ENCODE measurements around the gene PRKN.

DNA sequence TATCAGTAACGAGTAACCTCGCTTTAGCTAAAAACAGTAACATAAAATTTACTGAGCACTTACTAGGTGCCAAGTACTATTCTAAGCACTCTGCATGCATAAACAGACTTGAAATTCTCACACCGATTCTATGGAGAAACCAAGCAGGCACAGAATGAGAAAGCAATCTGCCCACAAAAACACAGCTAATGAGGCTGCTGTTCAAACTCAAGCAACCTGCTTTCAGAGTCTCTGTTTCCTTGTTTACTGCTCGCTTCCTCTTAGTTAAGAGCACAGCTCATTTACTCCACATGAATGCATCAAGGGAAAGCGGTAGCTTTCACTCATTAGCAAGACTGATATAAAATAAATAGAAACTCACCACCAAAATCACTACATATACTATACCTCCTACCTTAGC, 37.4 kb downstream of the PRKN start:
- TF ChIP-seq EZH2 (IDR thresholded peaks at IDR 0.05; ENCODE audit: low read depth), result no peak
- TF ChIP-seq, protein P1, sequence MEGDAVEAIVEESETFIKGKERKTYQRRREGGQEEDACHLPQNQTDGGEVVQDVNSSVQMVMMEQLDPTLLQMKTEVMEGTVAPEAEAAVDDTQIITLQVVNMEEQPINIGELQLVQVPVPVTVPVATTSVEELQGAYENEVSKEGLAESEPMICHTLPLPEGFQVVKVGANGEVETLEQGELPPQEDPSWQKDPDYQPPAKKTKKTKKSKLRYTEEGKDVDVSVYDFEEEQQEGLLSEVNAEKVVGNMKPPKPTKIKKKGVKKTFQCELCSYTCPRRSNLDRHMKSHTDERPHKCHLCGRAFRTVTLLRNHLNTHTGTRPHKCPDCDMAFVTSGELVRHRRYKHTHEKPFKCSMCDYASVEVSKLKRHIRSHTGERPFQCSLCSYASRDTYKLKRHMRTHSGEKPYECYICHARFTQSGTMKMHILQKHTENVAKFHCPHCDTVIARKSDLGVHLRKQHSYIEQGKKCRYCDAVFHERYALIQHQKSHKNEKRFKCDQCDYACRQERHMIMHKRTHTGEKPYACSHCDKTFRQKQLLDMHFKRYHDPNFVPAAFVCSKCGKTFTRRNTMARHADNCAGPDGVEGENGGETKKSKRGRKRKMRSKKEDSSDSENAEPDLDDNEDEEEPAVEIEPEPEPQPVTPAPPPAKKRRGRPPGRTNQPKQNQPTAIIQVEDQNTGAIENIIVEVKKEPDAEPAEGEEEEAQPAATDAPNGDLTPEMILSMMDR (conservative IDR thresholded peaks at IDR 0.05), result no peak
